22Rv1 (cell line): ENCODE results near the gene ULK3.
A peak's percentile ranks its signal among the peaks of the same experiment; 100 is the strongest.

Experiments used
- H3K27ac ChIP-seq: fragments of 450-650 bp; 2 replicates; pipeline ENCODE4 v1.5.1; 2017
- CTCF ChIP-seq: fragments of 450-650 bp; IDR thresholded peaks from 2 replicates; pipeline ENCODE4 v1.5.1; 2017; ENCODE audit warnings: mild to moderate bottlenecking
- ZFX ChIP-seq: fragments of 450-650 bp; IDR thresholded peaks from 2 replicates; pipeline ENCODE4 v1.6.1; 2017; ENCODE audit warnings: antibody characterized with exemption, borderline replicate concordance

The ULK3 gene

DNA sequence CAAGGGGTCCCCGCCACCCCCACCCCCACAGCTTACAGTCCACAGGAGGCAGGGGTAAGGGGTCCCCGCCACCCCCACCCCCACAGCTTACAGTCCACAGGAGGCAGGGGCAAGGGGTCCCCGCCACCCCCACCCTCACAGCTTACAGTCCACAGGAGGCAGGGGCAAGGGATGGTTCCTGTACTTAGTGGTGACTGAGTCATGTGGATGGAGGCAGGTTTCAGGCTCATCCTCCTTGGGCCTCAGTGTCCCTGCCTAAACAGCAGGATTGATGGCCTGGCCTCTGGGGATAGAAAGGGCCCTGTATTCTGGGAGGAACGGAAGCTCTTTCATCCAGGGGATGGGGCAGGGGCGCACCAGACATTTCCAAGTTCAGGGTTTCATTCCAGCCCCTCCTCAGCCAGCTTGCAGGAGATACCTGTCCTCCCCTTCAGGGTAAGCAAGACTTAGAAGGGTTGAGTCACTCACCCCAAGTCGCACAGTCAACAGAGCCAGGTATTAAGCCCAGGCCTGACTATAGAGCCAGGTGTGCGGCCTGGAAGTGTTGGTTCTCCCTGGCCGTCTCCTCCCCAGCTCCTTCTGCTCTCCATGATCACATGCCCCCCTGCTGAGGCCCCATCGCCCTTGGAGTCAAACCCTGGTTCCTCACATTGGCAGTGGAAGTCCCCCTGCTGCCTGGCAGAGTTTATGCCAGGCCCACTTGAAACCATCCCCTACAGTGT is 48.5 kb downstream of the ULK3 start:
- H3K27ac ChIP-seq = no peak overlapping the region
- TF ChIP-seq CTCF = no peak
- no peak for TF ChIP-seq ZFX

GRCh38 chr15:74793135-74794028 is 49.6 kb downstream of the ULK3 start:
- H3K27ac ChIP-seq = no peak overlapping the region
- TF ChIP-seq ZFX (no peak), CTCF (no peak)

- H3K27ac ChIP-seq = peak overlapping the region; percentile 77; the same call in 1 of the 2 replicates
- no peak for TF ChIP-seq CTCF
- TF ChIP-seq ZFX = no peak
These were observed 50.5 kb downstream of the ULK3 start for GRCh38 chr15:74792227-74793016.

DNA sequence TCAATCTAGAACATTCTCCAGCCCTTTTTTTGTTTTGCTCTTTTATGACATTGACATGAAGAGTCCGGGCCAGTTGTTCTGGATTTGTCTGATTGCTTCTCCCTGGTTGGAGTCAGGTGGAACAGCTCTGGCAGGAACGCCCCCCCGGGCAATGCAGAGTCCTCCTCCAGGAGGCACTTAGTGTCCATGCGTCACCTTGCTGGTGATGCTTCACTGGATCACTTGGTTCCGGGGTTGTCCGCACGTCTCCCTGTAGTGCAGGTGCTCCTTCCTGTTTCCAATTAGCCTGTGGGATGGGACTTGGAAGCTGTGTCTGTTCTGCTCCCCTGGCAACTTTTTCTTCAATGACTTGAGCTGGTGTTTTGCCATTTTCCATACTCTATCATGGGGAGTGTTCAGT is 51.3 kb downstream of the ULK3 start:
- TF ChIP-seq ZFX = no peak
- TF ChIP-seq CTCF = no peak
- H3K27ac ChIP-seq = peak overlapping the region; percentile 77

- peak overlapping the region; percentile 77 for H3K27ac ChIP-seq
- TF ChIP-seq CTCF (no peak), ZFX (no peak)
These were observed 51.9 kb downstream of the ULK3 start for GRCh38 chr15:74791007-74791406.

DNA sequence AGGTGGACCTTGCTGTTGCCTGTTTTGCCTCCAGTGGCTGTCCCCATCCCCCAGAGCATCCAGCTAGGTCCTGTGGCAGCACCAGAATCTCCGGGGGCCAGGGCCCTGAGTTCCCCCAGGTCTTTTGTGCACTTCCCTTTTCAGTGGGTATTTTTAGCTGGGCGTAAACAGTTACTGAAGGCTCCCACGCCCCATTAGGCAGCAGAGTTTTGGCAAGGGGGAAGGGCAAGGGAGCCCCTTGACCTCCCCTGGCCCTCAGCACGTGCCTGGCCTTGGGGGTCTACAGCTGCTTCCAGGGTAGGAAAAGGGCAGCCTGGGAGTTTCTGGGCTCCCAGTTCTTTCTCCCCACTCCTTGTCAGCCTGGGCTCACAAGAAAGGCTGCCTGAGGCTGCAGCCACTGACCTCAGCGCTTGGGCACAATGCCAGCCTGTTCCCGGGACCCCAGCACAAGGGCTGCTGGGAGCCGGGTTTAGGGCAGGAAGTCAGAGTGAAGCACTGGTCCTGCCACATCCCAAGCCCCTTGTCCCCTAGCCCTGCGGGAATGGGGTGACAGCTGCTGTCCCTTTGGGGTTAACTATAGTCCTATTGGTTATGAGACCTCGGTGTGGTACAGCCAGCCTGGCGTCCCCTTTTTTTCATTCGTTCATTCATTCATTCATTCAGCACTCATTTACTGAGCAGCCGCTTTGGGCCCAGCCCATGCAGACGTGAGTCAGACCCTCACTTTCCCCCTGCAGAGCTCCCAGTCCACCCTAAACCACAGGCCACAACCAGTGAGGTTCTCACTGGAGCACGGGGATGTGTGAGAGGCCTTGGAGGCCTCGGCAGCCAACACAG is 52.7 kb downstream of the ULK3 start:
- peak overlapping the region; percentile 77 for H3K27ac ChIP-seq
- TF ChIP-seq CTCF (no peak), ZFX (no peak)
